Measurements from ENCODE around the gene CFAP92. TPM values are rescaled to one million over a fixed set of nuclear protein-coding genes. Genes with fewer than 3 reads are reported as not detected.
A peak's percentile ranks its signal among the peaks of the same experiment; 100 is the strongest.

CFAP92 gene
- total and polyA plus RNA-seq, 4 donors, result 0.05 to 0.25 (median 0.06) TPM; not detected in 1

DNA sequence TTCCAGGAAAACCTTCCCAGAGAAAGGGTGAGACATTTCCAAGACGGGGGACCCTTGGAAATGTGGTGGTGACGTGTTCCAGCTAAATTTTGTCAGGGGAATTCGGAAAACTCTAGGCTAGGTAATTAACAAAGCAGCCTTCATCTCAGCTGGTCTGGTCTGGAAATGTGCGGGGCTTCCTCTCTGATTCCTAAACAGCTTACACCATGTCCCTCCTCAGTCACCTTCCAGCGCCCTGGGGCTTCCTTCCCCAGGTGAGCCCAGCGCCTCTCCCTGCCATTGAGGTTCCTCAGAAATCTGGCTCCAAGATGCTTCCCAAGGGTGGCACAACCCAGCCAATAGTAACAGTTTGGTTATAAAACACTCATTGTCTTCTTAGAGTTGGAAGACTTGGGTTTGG lies 113.9 kb downstream of the CFAP92 start:
- Histone ChIP-seq H3K9ac (ENCODE audit: low read depth in 1 of 2, low read length in 2 of 2) (peak overlapping the region; percentile 63 to 91), H3K4me1 (ENCODE audit: control insufficient read depth in 4 of 4, insufficient read depth in 4 of 4, low read length in 3 of 4) (peaks cover 3 to 45% (median 33%) of the 10 kb centered on the region in 4 donors), H3K27me3 (ENCODE audit: control insufficient read depth in 4 of 4, insufficient read depth in 4 of 4, low read length in 3 of 4) (no peaks in the 10 kb centered on the region), H3K27ac (ENCODE audit: low read depth in 1 of 2, low read length in 2 of 2) (peak overlapping the region; percentile 87 to 96), H3K4me3 (ENCODE audit: low read depth in 1 of 3, low read length in 3 of 3) (peak overlapping the region; percentile 82 to 96 (median 87)), H3K9me3 (ENCODE audit: control insufficient read depth in 4 of 4, low read length in 3 of 4) (no peaks in the 10 kb centered on the region), H3K36me3 (ENCODE audit: control insufficient read depth in 4 of 4, insufficient read depth in 3 of 4, low read depth in 1 of 4, low read length in 3 of 4) (peaks cover 0 to 13% (median 3%) of the 10 kb centered on the region in 4 donors)
- DNase-seq (ENCODE audit: low spot score), result no peak
- 2% methylated on average over 6 of the region's 6 CpGs for WGBS
- TF ChIP-seq ATF3 (IDR thresholded peaks at IDR 0.05) (no peak), HNF4A (conservative IDR thresholded peaks at IDR 0.05) (no peak), GABPA (IDR thresholded peaks at IDR 0.05 in 1 of 2, conservative IDR thresholded peaks at IDR 0.05 in 1 of 2) (no peak), SP1 (IDR thresholded peaks at IDR 0.05) (no peak), EGR1 (IDR thresholded peaks at IDR 0.05; ENCODE audit: low read depth in 2 of 2) (no peak), FOXA2 (IDR thresholded peaks at IDR 0.05) (no peak), JUND (IDR thresholded peaks at IDR 0.05) (no peak), RXRA (IDR thresholded peaks at IDR 0.05) (no peak), NR2F2 (IDR thresholded peaks at IDR 0.05) (no peak), HNF4G (IDR thresholded peaks at IDR 0.05) (no peak), FOXA1 (IDR thresholded peaks at IDR 0.05) (no peak), RAD21 (IDR thresholded peaks at IDR 0.05) (no peak), REST (IDR thresholded peaks at IDR 0.05) (no peak)
- TF ChIP-seq, protein P1, sequence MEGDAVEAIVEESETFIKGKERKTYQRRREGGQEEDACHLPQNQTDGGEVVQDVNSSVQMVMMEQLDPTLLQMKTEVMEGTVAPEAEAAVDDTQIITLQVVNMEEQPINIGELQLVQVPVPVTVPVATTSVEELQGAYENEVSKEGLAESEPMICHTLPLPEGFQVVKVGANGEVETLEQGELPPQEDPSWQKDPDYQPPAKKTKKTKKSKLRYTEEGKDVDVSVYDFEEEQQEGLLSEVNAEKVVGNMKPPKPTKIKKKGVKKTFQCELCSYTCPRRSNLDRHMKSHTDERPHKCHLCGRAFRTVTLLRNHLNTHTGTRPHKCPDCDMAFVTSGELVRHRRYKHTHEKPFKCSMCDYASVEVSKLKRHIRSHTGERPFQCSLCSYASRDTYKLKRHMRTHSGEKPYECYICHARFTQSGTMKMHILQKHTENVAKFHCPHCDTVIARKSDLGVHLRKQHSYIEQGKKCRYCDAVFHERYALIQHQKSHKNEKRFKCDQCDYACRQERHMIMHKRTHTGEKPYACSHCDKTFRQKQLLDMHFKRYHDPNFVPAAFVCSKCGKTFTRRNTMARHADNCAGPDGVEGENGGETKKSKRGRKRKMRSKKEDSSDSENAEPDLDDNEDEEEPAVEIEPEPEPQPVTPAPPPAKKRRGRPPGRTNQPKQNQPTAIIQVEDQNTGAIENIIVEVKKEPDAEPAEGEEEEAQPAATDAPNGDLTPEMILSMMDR (IDR thresholded peaks at IDR 0.05; ENCODE audit: low read depth, low read length, missing input control), result no peak
- TF ChIP-seq, protein P2, sequence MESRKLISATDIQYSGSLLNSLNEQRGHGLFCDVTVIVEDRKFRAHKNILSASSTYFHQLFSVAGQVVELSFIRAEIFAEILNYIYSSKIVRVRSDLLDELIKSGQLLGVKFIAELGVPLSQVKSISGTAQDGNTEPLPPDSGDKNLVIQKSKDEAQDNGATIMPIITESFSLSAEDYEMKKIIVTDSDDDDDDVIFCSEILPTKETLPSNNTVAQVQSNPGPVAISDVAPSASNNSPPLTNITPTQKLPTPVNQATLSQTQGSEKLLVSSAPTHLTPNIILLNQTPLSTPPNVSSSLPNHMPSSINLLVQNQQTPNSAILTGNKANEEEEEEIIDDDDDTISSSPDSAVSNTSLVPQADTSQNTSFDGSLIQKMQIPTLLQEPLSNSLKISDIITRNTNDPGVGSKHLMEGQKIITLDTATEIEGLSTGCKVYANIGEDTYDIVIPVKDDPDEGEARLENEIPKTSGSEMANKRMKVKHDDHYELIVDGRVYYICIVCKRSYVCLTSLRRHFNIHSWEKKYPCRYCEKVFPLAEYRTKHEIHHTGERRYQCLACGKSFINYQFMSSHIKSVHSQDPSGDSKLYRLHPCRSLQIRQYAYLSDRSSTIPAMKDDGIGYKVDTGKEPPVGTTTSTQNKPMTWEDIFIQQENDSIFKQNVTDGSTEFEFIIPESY (IDR thresholded peaks at IDR 0.05), result no peak

Data from liver (tissue), 9 donors.